HCT116 (cell line): ENCODE results near the gene NUP153. TPM values are rescaled to one million over a fixed set of nuclear protein-coding genes. Genes with fewer than 3 reads are reported as not detected.

Source experiments
- ATAC-seq: fragments of 200-7000 bp; cut with Tn5 transposase; 2 replicates; pipeline ENCODE4 v1.9.1; 2020; ENCODE audit warnings: mild to moderate bottlenecking, moderate library complexity
- BruUV-seq: library from RNA; stranded (reverse); fragments of 400-500 nt; replicated peaks from 2 replicates; lab custom pipeline; 2021; lab: Mats Ljungman, UMichigan
- CTCF ChIA-PET: fragments of 300-600 bp; sonication (Branson Sonifier 250); formaldehyde crosslinking; loops from one replicate; lab custom pipeline; 2021; ENCODE audit warnings: antibody characterized with exemption; lab: Charles Lee
- POLR2A ChIA-PET: fragments of 300-600, 350-600 bp; sonication (Branson Sonifier 250); formaldehyde crosslinking; loops from one replicate; lab custom pipeline; 2021; ENCODE audit warnings: antibody characterized with exemption; lab: Charles Lee
- RAD21 ChIA-PET, 2 experiments: fragments of 300-600 bp; sonication (Branson Sonifier 250); formaldehyde crosslinking; loops; one replicate each; lab custom pipeline; 2023; ENCODE audit warnings: low total read pairs in 2 of 2; ENCODE audit not compliant: uncharacterized antibody in 2 of 2, unreplicated experiment in 2 of 2, low non-redundant PET in 1 of 2; lab: Charles Lee
- DNase-seq: peaks from one replicate; pipeline ENCODE4 v3.0.0-alpha.2; 2010; ENCODE audit warnings: low read depth, low spot score
- H2AFZ ChIP-seq: fragments of 200-600 bp; shearing (Covaris generic), sonication (generic); 2 replicates; pipeline ENCODE4 v1.6.1; 2017; ENCODE audit warnings: low read depth, mixed run types, mixed read lengths, antibody characterized with exemption, low read length; ENCODE audit not compliant: poor library complexity, severe bottlenecking
- H3K27ac ChIP-seq: 2 replicates; pipeline ENCODE4 v1.5.1; 2012; ENCODE audit warnings: low read depth, low read length
- H3K27me3 ChIP-seq: fragments of 200-600 bp; sonication (generic); 2 replicates; pipeline ENCODE4 v1.6.1; 2016; ENCODE audit warnings: mixed run types, low read length, mixed read lengths; ENCODE audit not compliant: insufficient read depth
- H3K36me3 ChIP-seq, 2 experiments: fragments of 200-500 bp in 1 of 2; fragments of 200-600 bp in 1 of 2; sonication (Bioruptor generic) in 1 of 2; sonication (generic) in 1 of 2; 2 replicates each; pipeline versions ENCODE4 v1.5.1 to v1.6.1; 2014 to 2016; ENCODE audit warnings: low read length in 2 of 2, inconsistent platforms in 1 of 2, mixed read lengths in 1 of 2, mixed run types in 1 of 2; ENCODE audit not compliant: insufficient read depth in 2 of 2, control insufficient read depth in 1 of 2
- H3K4me1 ChIP-seq, 2 experiments: fragments of 200-600 bp in 1 of 2; sonication (generic) in 1 of 2; 2 replicates each; pipeline versions ENCODE4 v1.5.1 to v1.6.1; 2012 to 2017; ENCODE audit warnings: low read length in 2 of 2, inconsistent platforms in 1 of 2, mild to moderate bottlenecking in 1 of 2, mixed read lengths in 1 of 2, mixed run types in 1 of 2, moderate library complexity in 1 of 2; ENCODE audit not compliant: insufficient read depth in 2 of 2, control insufficient read depth in 1 of 2
- H3K4me2 ChIP-seq: fragments of 200-600 bp; sonication (generic); 2 replicates; pipeline ENCODE4 v1.6.1; 2017; ENCODE audit warnings: mixed run types, low read length, mixed read lengths
- H3K4me3 ChIP-seq, 2 experiments: fragments of 200-600 bp in 1 of 2; sonication (generic) in 1 of 2; replicated peaks in 1 of 2; 2 replicates each; pipeline ENCODE4 v1.5.1; 2011 to 2016; ENCODE audit warnings: low read length in 2 of 2, control low read depth in 1 of 2, low read depth in 1 of 2, mild to moderate bottlenecking in 1 of 2, mixed read lengths in 1 of 2, mixed run types in 1 of 2
- H3K79me2 ChIP-seq: fragments of 200-600 bp; sonication (generic); 2 replicates; pipeline ENCODE4 v1.6.1; 2017; ENCODE audit warnings: mild to moderate bottlenecking, mixed run types, low read length, moderate library complexity, mixed read lengths; ENCODE audit not compliant: insufficient read depth
- H3K9ac ChIP-seq: fragments of 200-600 bp; sonication (generic); 2 replicates; pipeline ENCODE4 v1.6.1; 2016; ENCODE audit warnings: low read length, mixed read lengths
- H3K9me2 ChIP-seq: fragments of 200-600 bp; sonication (generic), shearing (Covaris generic); 2 replicates; pipeline ENCODE4 v1.6.1; 2017; ENCODE audit warnings: mixed run types, mild to moderate bottlenecking, moderate library complexity; ENCODE audit not compliant: insufficient read depth
- H3K9me3 ChIP-seq, 2 experiments: fragments of 200-500 bp in 1 of 2; fragments of 200-600 bp in 1 of 2; sonication (Bioruptor generic) in 1 of 2; sonication (generic) in 1 of 2; 2 replicates each; pipeline ENCODE4 v1.6.1; 2014 to 2017; ENCODE audit warnings: low read length in 2 of 2, mixed read lengths in 2 of 2, inconsistent platforms in 1 of 2, low read depth in 1 of 2, mild to moderate bottlenecking in 1 of 2, mixed run types in 1 of 2, moderate library complexity in 1 of 2; ENCODE audit not compliant: control insufficient read depth in 1 of 2, insufficient read depth in 1 of 2
- H4K20me1 ChIP-seq: fragments of 200-600 bp; sonication (generic), shearing (Covaris generic); 2 replicates; pipeline ENCODE4 v1.6.1; 2017; ENCODE audit warnings: mixed run types, mild to moderate bottlenecking, moderate library complexity; ENCODE audit not compliant: insufficient read depth
- CTCF ChIP-seq, 3 experiments: fragments of 200-600 bp in 1 of 3; sonication (generic) in 1 of 3; IDR thresholded peaks in 2 of 3; conservative IDR thresholded peaks in 1 of 3; 2 replicates each; pipeline ENCODE4 v1.5.1; 2012 to 2017; ENCODE audit warnings: low read depth in 2 of 3, low read length in 2 of 3, antibody characterized with exemption in 1 of 3, borderline replicate concordance in 1 of 3, control low read depth in 1 of 3, mild to moderate bottlenecking in 1 of 3, mixed read lengths in 1 of 3, mixed run types in 1 of 3, moderate library complexity in 1 of 3; ENCODE audit not compliant: insufficient read depth in 1 of 3
- EZH2phosphoT487 ChIP-seq: fragments of 200-600 bp; IDR thresholded peaks from 2 replicates; pipeline ENCODE4 v1.6.1; 2018; ENCODE audit warnings: antibody characterized with exemption, borderline replicate concordance
- POLR2A ChIP-seq: IDR thresholded peaks from 2 replicates; pipeline ENCODE4 v1.7.0; 2011; ENCODE audit warnings: borderline replicate concordance; ENCODE audit not compliant: insufficient read depth, insufficient read length; ENCODE audit errors: extremely low read depth
- RAD21 ChIP-seq: IDR thresholded peaks from 2 replicates; pipeline ENCODE4 v1.6.1; 2012; ENCODE audit warnings: low read depth, mild to moderate bottlenecking
- SIN3A ChIP-seq: IDR thresholded peaks from 2 replicates; pipeline ENCODE4 v1.6.1; 2012; ENCODE audit warnings: low read depth
- intact Hi-C: fragments of 100-400 bp; cut with micrococcal nuclease; formaldehyde crosslinking; loops from 2 replicates; pipeline ENCODE4 v1.10.0; 2022
- total RNA-seq: library from RNA; stranded (reverse); gene quantifications from one replicate; pipeline ENCODE4 v1.2.1, GENCODE V29; 2021; ENCODE audit not compliant: unreplicated experiment

The NUP153 gene
- total RNA-seq, 1 experiment from 2014 or later = 51.6 TPM

GRCh38 chr6:17601386-17601703 lies 105.4 kb downstream of the NUP153 start:
- intact Hi-C loops = no loop called here
- Histone ChIP-seq H3K27ac (peak overlapping the region; percentile 64), H3K4me1 (peaks cover 3 to 26% of the 10 kb centered on the region in 2 experiments; a peak in 2 of 4 replicates), H3K4me3 (peak overlapping the region; percentile 66 to 79), H3K9me3 (no peaks in the 10 kb centered on the region), H3K79me2 (0 out of 2 replicates have a peak, but pooled peaks cover 9% of the 10 kb centered on the region), H3K9ac (peak overlapping the region; percentile 78), H4K20me1 (no peaks in the 10 kb centered on the region), H2AFZ (no peak overlapping the region), H3K4me2 (peak overlapping the region; percentile 91), H3K9me2 (no peaks in the 10 kb centered on the region), H3K27me3 (no peaks in the 10 kb centered on the region), H3K36me3 (peaks cover 0 to 2% of the 10 kb centered on the region in 2 experiments; a peak in 2 of 4 replicates)
- ATAC-seq (no peak), DNase-seq (no peak)
- ChIA-PET RAD21 (interaction anchor here in 1 of 2 experiments (1.2 kb wide), 1 partner anchor 12 kb away, joined by 3 read pairs; no protein-coding TSS in a partner anchor), CTCF (interaction anchor here (1.2 to 1.7 kb wide), 1 partner anchor 16 kb away, joined by 3 read pairs; no protein-coding TSS in a partner anchor), POLR2A (interaction anchor here (1.8 kb wide), 1 partner anchor 12 kb away, joined by 13 read pairs; no protein-coding TSS in a partner anchor)
- BruUV-seq = TSS peak; percentile 61
- TF ChIP-seq EZH2phosphoT487 = no peak
- TF ChIP-seq CTCF (IDR thresholded peaks at IDR 0.05 in 2 of 3, conservative IDR thresholded peaks at IDR 0.05 in 1 of 3; ENCODE audit: borderline replicate concordance in 1 of 3, insufficient read depth in 1 of 3, low read depth in 2 of 3, low read length in 2 of 3) = no peak
- no peak for TF ChIP-seq POLR2A
- no peak for TF ChIP-seq SIN3A
- TF ChIP-seq RAD21 = no peak
